HL-60 (cell line): ENCODE measurements around the gene MAPT.

ENCODE experiments used
- DNase-seq, 2 experiments: peaks; one replicate each; pipeline ENCODE4 v3.0.0-alpha.2; 2010 to 2020; ENCODE audit warnings: low read depth in 1 of 2, low spot score in 1 of 2
- H3K27ac ChIP-seq: fragments of 250-450 bp; sonication (Bioruptor Pico); replicated peaks from 2 replicates; pipeline ENCODE4 v1.5.1; 2020; ENCODE audit warnings: mild to moderate bottlenecking, moderate library complexity
- H3K27me3 ChIP-seq: fragments of 250-450 bp; sonication (Bioruptor Pico); 2 replicates; pipeline ENCODE4 v1.5.1; 2021; ENCODE audit warnings: mild to moderate bottlenecking, moderate library complexity; ENCODE audit not compliant: insufficient read depth, poor library complexity, severe bottlenecking
- H3K4me3 ChIP-seq: replicated peaks from 2 replicates; pipeline ENCODE4 v1.5.1; 2011; ENCODE audit warnings: mild to moderate bottlenecking, control low read depth, low read length; ENCODE audit not compliant: insufficient read depth
- CTCF ChIP-seq: IDR thresholded peaks from one replicate; pipeline ENCODE4 v1.5.1; 2011; ENCODE audit warnings: low read length, control low read depth, inconsistent platforms; ENCODE audit not compliant: insufficient read depth
- GABPA ChIP-seq: IDR thresholded peaks from 2 replicates; pipeline ENCODE4 v1.6.1; 2012; ENCODE audit warnings: low read depth
- POLR2AphosphoS5 ChIP-seq: IDR thresholded peaks from 2 replicates; pipeline ENCODE4 v1.6.1; 2012; ENCODE audit warnings: low read depth
- REST ChIP-seq: IDR thresholded peaks from 2 replicates; pipeline ENCODE4 v1.6.1; 2012; ENCODE audit warnings: low read depth; ENCODE audit not compliant: insufficient replicate concordance
- SPI1 ChIP-seq: IDR thresholded peaks from 2 replicates; pipeline ENCODE4 v1.6.1; 2012; ENCODE audit warnings: low read depth, mild to moderate bottlenecking, borderline replicate concordance

Gene MAPT

GRCh38 chr17:46031920-46032319, 137.6 kb downstream of the MAPT start:
- H3K4me3 ChIP-seq: no peak overlapping the region
- no peak overlapping the region for H3K27ac ChIP-seq
- TF ChIP-seq POLR2AphosphoS5: no peak
- TF ChIP-seq CTCF: no peak
- no peak for TF ChIP-seq SPI1
- TF ChIP-seq GABPA: no peak
- TF ChIP-seq REST: no peak
- no peaks in the 10 kb centered on the region for H3K27me3 ChIP-seq
- DNase-seq: no peak

- Histone ChIP-seq H3K27me3 (no peaks in the 10 kb centered on the region), H3K27ac (no peak overlapping the region), H3K4me3 (no peak overlapping the region)
- no peak for DNase-seq
- TF ChIP-seq POLR2AphosphoS5 (no peak), GABPA (no peak)
Observed at GRCh38 chr17:46032909-46033308, 138.6 kb downstream of the MAPT start.

GRCh38 chr17:46033392-46033791, 139.0 kb downstream of the MAPT start:
- no peaks in the 10 kb centered on the region for H3K27me3 ChIP-seq
- H3K27ac ChIP-seq: no peak overlapping the region
- DNase-seq: no peak
- no peak overlapping the region for H3K4me3 ChIP-seq
- TF ChIP-seq GABPA (no peak), CTCF (no peak), SPI1 (no peak), POLR2AphosphoS5 (no peak), REST (no peak)

- DNase-seq: no peak
- Histone ChIP-seq H3K4me3 (no peak overlapping the region), H3K27ac (0 out of 2 replicates have a peak overlapping the region, but pooled peaks have one; percentile 9), H3K27me3 (no peaks in the 10 kb centered on the region)
- TF ChIP-seq SPI1: no peak
- no peak for TF ChIP-seq GABPA
- TF ChIP-seq CTCF: no peak
- no peak for TF ChIP-seq POLR2AphosphoS5
- no peak for TF ChIP-seq REST
Observed at GRCh38 chr17:46035112-46035818, 140.9 kb downstream of the MAPT start.
